Body of pancreas (tissue), 4 donors: ENCODE measurements around the gene MED14.

Experiments
- CTCF ChIP-seq, 7 experiments: fragments of 450-650 bp in 4 of 7; fragments of 200-600 bp in 3 of 7; sonication (generic) in 3 of 7; IDR thresholded peaks; one replicate each; pipeline ENCODE4 v1.5.1; 2016 to 2019; ENCODE audit warnings: antibody characterized with exemption in 7 of 7
- POLR2A ChIP-seq, 3 donors: fragments of 450-650 bp; IDR thresholded peaks; one replicate each; pipeline ENCODE4 v1.6.1; 2016; ENCODE audit warnings: antibody characterized with exemption in 3 of 3, mild to moderate bottlenecking in 2 of 3

GRCh38 chrX:40625294-40625693 is 110.0 kb downstream of the MED14 start:
- TF ChIP-seq CTCF (IDR thresholded peaks at IDR 0.05) (no peak), POLR2A (IDR thresholded peaks at IDR 0.05) (no peak)
